PC-3 (cell line): ENCODE data around the gene TRIM43B. TPM values are rescaled to one million over a fixed set of nuclear protein-coding genes. Genes with fewer than 3 reads are reported as not detected.

Source experiments
- total RNA-seq: library from RNA; depleted of rRNA; stranded (reverse); fragments of >200 nt; gene quantifications from 2 replicates; pipeline ENCODE4 v1.2.3, GENCODE V29; 2014; rRNA removed

The TRIM43B gene
- total RNA-seq, 1 experiment from 2014 or later, result not detected

Other genes starting within 250 kb of the TRIM43B start
- 64.2 and 77.8 TPM in 2 replicates for gene PROM2, start 210.3 kb downstream of the TRIM43B start, total RNA-seq
- gene KCNIP3, start 187.4 kb downstream of the TRIM43B start, total RNA-seq, result 13.3 and 19.1 TPM in 2 replicates
- 10.8 and 20.5 TPM in 2 replicates for gene FAHD2A, start 82.0 kb downstream of the TRIM43B start, total RNA-seq
- not detected in 2 replicates for gene TRIM43, start 107.2 kb upstream of the TRIM43B start, total RNA-seq